Measurements from ENCODE around the gene DMD. TPM values are rescaled to one million over a fixed set of nuclear protein-coding genes. Genes with fewer than 3 reads are reported as not detected.

DMD gene
- total and polyA plus RNA-seq, 2 of the 8 experiments (the other 6 are each of a cell fraction or from before 2014, with no cell fraction given) = 4.8 to 7.4 TPM

DNA sequence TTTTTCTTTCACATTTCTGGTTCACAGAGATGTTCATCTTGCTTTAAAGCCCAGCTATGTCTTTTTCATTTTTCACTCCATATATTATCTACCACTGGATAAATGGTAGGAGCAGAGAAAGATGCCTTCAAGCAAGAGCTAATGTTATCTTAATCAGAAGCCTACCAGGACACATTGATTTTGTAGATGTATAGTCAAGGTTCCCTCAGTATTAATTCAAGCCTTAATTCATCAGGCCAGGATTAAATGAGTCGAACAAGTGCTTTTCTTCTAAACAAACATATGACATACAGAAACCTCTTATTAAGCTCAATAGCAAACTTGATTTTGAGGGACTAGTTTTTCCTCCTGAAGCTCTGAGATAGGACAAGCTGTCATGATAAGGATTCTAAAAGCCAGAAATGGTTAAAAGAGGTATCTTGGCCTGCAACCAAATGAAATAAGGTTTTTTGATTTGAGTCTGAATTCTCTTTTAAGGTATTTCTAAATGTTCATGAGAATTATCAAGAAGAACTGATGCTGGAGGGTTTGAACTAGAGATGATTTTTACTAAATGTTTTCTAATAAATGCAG is 2057.8 kb downstream of the DMD start:
- Histone ChIP-seq H4K91ac (replicated peaks; ENCODE audit: insufficient read length, low read length) (no peak overlapping the region), H3K79me2 (ENCODE audit: control insufficient read depth in 1 of 2, insufficient read depth in 2 of 2, low read length in 2 of 2) (no peaks in the 10 kb centered on the region), H3K4me3 (ENCODE audit: extremely low read depth in 1 of 4, insufficient read depth in 2 of 4, low read depth in 3 of 4, low read length in 4 of 4) (no peak overlapping the region), H3K9me3 (ENCODE audit: insufficient read depth in 2 of 2, low read depth in 1 of 2, low read length in 1 of 2) (no peaks in the 10 kb centered on the region), H3K18ac (ENCODE audit: extremely low read depth, low read length) (no peak overlapping the region), H3K4ac (replicated peaks; ENCODE audit: insufficient read length, low read depth, low read length) (no peak overlapping the region), H2AFZ (ENCODE audit: low read length) (no peak overlapping the region), H4K5ac (ENCODE audit: insufficient read length, low read depth, low read length) (no peak overlapping the region), H2BK120ac (replicated peaks; ENCODE audit: low read depth, low read length) (no peak overlapping the region), H3K36me3 (ENCODE audit: control insufficient read depth in 2 of 4, insufficient read depth in 4 of 4, low read length in 3 of 4) (no peaks in the 10 kb centered on the region), H3K56ac (replicated peaks; ENCODE audit: insufficient read length, low read depth, low read length) (no peak overlapping the region), H2BK12ac (ENCODE audit: low read depth, low read length) (no peak overlapping the region), H3K4me1 (replicated peaks in 1 of 4; ENCODE audit: control insufficient read depth in 3 of 4, insufficient read depth in 4 of 4, low read length in 3 of 4) (no peaks in the 10 kb centered on the region), H4K20me1 (replicated peaks in 1 of 2; ENCODE audit: control insufficient read depth in 1 of 2, insufficient read depth in 2 of 2, low read length in 2 of 2) (no peaks in the 10 kb centered on the region), H2BK5ac (ENCODE audit: low read depth, low read length) (no peak overlapping the region), H3K23ac (ENCODE audit: insufficient read length) (no peak overlapping the region), H3K23me2 (ENCODE audit: low read depth, low read length) (no peaks in the 10 kb centered on the region), H3K14ac (ENCODE audit: insufficient read length) (no peak overlapping the region), H3K27ac (ENCODE audit: low read depth, low read length) (no peak overlapping the region), H2BK15ac (ENCODE audit: low read length) (no peak overlapping the region), H3K79me1 (ENCODE audit: low read depth, low read length) (no peaks in the 10 kb centered on the region), H2BK20ac (ENCODE audit: low read length) (no peak overlapping the region), H3K9ac (replicated peaks in 1 of 4; ENCODE audit: extremely low read depth in 1 of 4, low read depth in 3 of 4, low read length in 3 of 4) (no peak overlapping the region), H3K4me2 (ENCODE audit: insufficient read depth in 1 of 2, low read depth in 2 of 2, low read length in 2 of 2) (no peak overlapping the region), H4K8ac (ENCODE audit: extremely low read depth, insufficient read depth, low read length) (no peak overlapping the region), H2AK5ac (ENCODE audit: low read depth, low read length) (no peak overlapping the region), H3K27me3 (replicated peaks in 1 of 4; ENCODE audit: control insufficient read depth in 3 of 4, extremely low read depth in 1 of 4, insufficient read depth in 3 of 4, low read length in 3 of 4) (no peaks in the 10 kb centered on the region)
- 100% methylated on average over 1 of the region's 1 CpG; no CpG with 5 or more reads in 1 of the 2 experiments for WGBS, 2 experiments (ENCODE audit: extremely low coverage in 1 of 2, insufficient coverage in 1 of 2, insufficient read length in 1 of 2, insufficient replicate concordance in 2 of 2, low coverage in 1 of 2, low lambda C conversion rate in 2 of 2, missing lambda C conversion rate in 1 of 2)
- no peak for FAIRE-seq
- no peak for DNase-seq (ENCODE audit: low read depth in 1 of 2, low spot score in 2 of 2)
- no peak for TF ChIP-seq GABPA (IDR thresholded peaks at IDR 0.05; ENCODE audit: borderline replicate concordance, insufficient read depth, low read length)
- no peak for TF ChIP-seq HDAC6 (IDR thresholded peaks at IDR 0.05; ENCODE audit: low read depth, low read length)
- TF ChIP-seq GTF2F1 (IDR thresholded peaks at IDR 0.05; ENCODE audit: borderline replicate concordance, low read depth, low read length) = no peak
- no peak for TF ChIP-seq POU5F1 (IDR thresholded peaks at IDR 0.05; ENCODE audit: low read depth, low read length)
- CTCF ChIA-PET (ENCODE audit: partially characterized antibody) = interaction anchor here (0.6 kb wide), 1 partner anchor 54 kb away, joined by 3 read pairs; no protein-coding TSS in a partner anchor
- POLR2A ChIA-PET (ENCODE audit: partially characterized antibody) = no interaction called here

Data from H1 (cell line).